ENCODE data around the gene CIB1.

The CIB1 gene

GRCh38 chr15:90225504-90226234, 8.1 kb downstream of the CIB1 start:
- Histone ChIP-seq H3K4me1 (ENCODE audit: control insufficient read depth in 2 of 2, insufficient read depth in 1 of 2, low read depth in 1 of 2, low read length in 2 of 2) (no peaks in the 10 kb centered on the region), H2AK5ac (ENCODE audit: low read depth, low read length) (no peak overlapping the region), H2BK12ac (ENCODE audit: low read length) (no peak overlapping the region), H3K4me3 (ENCODE audit: low read length in 2 of 2) (no peak overlapping the region), H3K79me1 (ENCODE audit: low read depth, low read length) (peaks cover 9% of the 10 kb centered on the region), H3K9me3 (replicated peaks in 1 of 2; ENCODE audit: control insufficient read depth in 2 of 2, insufficient read depth in 1 of 2, low read depth in 1 of 2, low read length in 2 of 2) (no peaks in the 10 kb centered on the region), H4K91ac (ENCODE audit: low read depth, low read length, poor library complexity) (no peak overlapping the region), H3K4ac (ENCODE audit: low read length) (no peak overlapping the region), H2AFZ (ENCODE audit: low read length) (no peak overlapping the region), H3K18ac (ENCODE audit: low read length) (no peak overlapping the region), H3K27me3 (ENCODE audit: control insufficient read depth in 3 of 3, insufficient read depth in 3 of 3, low read depth in 1 of 3, low read length in 3 of 3) (no peaks in the 10 kb centered on the region), H3K23ac (ENCODE audit: low read depth, low read length, poor library complexity) (no peak overlapping the region), H3K27ac (replicated peaks; ENCODE audit: low read length) (no peak overlapping the region), H2BK120ac (ENCODE audit: low read depth, low read length) (no peak overlapping the region), H2BK15ac (ENCODE audit: low read length) (no peak overlapping the region), H4K8ac (ENCODE audit: low read depth, low read length) (no peak overlapping the region), H3K9ac (ENCODE audit: low read depth, low read length, poor library complexity) (no peak overlapping the region), H3K14ac (ENCODE audit: low read length) (no peak overlapping the region), H3K4me2 (ENCODE audit: insufficient read depth, low read length, poor library complexity, severe bottlenecking) (no peak overlapping the region), H2BK5ac (ENCODE audit: low read length) (no peak overlapping the region), H3K36me3 (replicated peaks in 1 of 2; ENCODE audit: control insufficient read depth in 2 of 2, insufficient read depth in 2 of 2, low read length in 2 of 2) (peaks cover 59 to 83% of the 10 kb centered on the region in 2 donors)
- DNase-seq (ENCODE audit: low spot score) = no peak
- WGBS, 2 donors (ENCODE audit: extremely low coverage in 2 of 2, insufficient read length in 2 of 2, insufficient replicate concordance in 1 of 2) = no CpG with 5 or more reads among the region's 18 CpGs

- no peaks in the 10 kb centered on the region for H3K4me1 ChIP-seq (ENCODE audit: control insufficient read depth in 2 of 2, insufficient read depth in 1 of 2, low read depth in 1 of 2, low read length in 2 of 2)
- no peak overlapping the region for H3K9ac ChIP-seq (ENCODE audit: low read depth, low read length, poor library complexity)
- H2BK120ac ChIP-seq (ENCODE audit: low read depth, low read length) = peak overlapping the region; percentile 67
- H2BK15ac ChIP-seq (ENCODE audit: low read length) = no peak overlapping the region
- no peak overlapping the region for H3K4ac ChIP-seq (ENCODE audit: low read length)
- H2BK12ac ChIP-seq (ENCODE audit: low read length) = no peak overlapping the region
- peak overlapping the region; percentile 85 for H3K23ac ChIP-seq (ENCODE audit: low read depth, low read length, poor library complexity)
- no peak overlapping the region for H2AFZ ChIP-seq (ENCODE audit: low read length)
- no peak overlapping the region for H4K8ac ChIP-seq (ENCODE audit: low read depth, low read length)
- no peak overlapping the region for H2BK5ac ChIP-seq (ENCODE audit: low read length)
- no peaks in the 10 kb centered on the region for H3K9me3 ChIP-seq (replicated peaks in 1 of 2; ENCODE audit: control insufficient read depth in 2 of 2, insufficient read depth in 1 of 2, low read depth in 1 of 2, low read length in 2 of 2)
- peaks cover 52 to 79% of the 10 kb centered on the region in 2 donors for H3K36me3 ChIP-seq (replicated peaks in 1 of 2; ENCODE audit: control insufficient read depth in 2 of 2, insufficient read depth in 2 of 2, low read length in 2 of 2)
- no peak overlapping the region for H3K4me2 ChIP-seq (ENCODE audit: insufficient read depth, low read length, poor library complexity, severe bottlenecking)
- WGBS, 2 donors (ENCODE audit: extremely low coverage in 2 of 2, insufficient read length in 2 of 2, insufficient replicate concordance in 1 of 2) = no CpG with 5 or more reads among the region's 17 CpGs
- no peak overlapping the region for H4K91ac ChIP-seq (ENCODE audit: low read depth, low read length, poor library complexity)
- H3K27ac ChIP-seq (replicated peaks; ENCODE audit: low read length) = no peak overlapping the region
- H3K4me3 ChIP-seq (ENCODE audit: low read length in 2 of 2) = peak overlapping the region in 1 of 2 donors; percentile 3
- no peak overlapping the region for H2AK5ac ChIP-seq (ENCODE audit: low read depth, low read length)
- no peak for DNase-seq (ENCODE audit: low spot score)
- H3K14ac ChIP-seq (ENCODE audit: low read length) = no peak overlapping the region
- H3K27me3 ChIP-seq (ENCODE audit: control insufficient read depth in 3 of 3, insufficient read depth in 3 of 3, low read depth in 1 of 3, low read length in 3 of 3) = no peaks in the 10 kb centered on the region
- peaks cover 11% of the 10 kb centered on the region for H3K79me1 ChIP-seq (ENCODE audit: low read depth, low read length)
- H3K18ac ChIP-seq (ENCODE audit: low read length) = peak overlapping the region; percentile 38
Measured at GRCh38 chr15:90225047-90225446, 8.7 kb downstream of the CIB1 start.

GRCh38 chr15:90223441-90224165, 10.1 kb downstream of the CIB1 start:
- Histone ChIP-seq H2BK120ac (ENCODE audit: low read depth, low read length) (no peak overlapping the region), H3K79me1 (ENCODE audit: low read depth, low read length) (peaks cover 11% of the 10 kb centered on the region), H3K4me3 (ENCODE audit: low read length in 2 of 2) (peak overlapping the region in 1 of 2 donors; percentile 22), H4K91ac (ENCODE audit: low read depth, low read length, poor library complexity) (no peak overlapping the region), H2BK12ac (ENCODE audit: low read length) (no peak overlapping the region), H3K4ac (ENCODE audit: low read length) (no peak overlapping the region), H2BK15ac (ENCODE audit: low read length) (no peak overlapping the region), H2AFZ (ENCODE audit: low read length) (no peak overlapping the region), H2AK5ac (ENCODE audit: low read depth, low read length) (no peak overlapping the region), H4K8ac (ENCODE audit: low read depth, low read length) (no peak overlapping the region), H3K27ac (replicated peaks; ENCODE audit: low read length) (no peak overlapping the region), H3K4me2 (ENCODE audit: insufficient read depth, low read length, poor library complexity, severe bottlenecking) (no peak overlapping the region), H3K36me3 (replicated peaks in 1 of 2; ENCODE audit: control insufficient read depth in 2 of 2, insufficient read depth in 2 of 2, low read length in 2 of 2) (peaks cover 41 to 65% of the 10 kb centered on the region in 2 donors), H3K18ac (ENCODE audit: low read length) (no peak overlapping the region), H3K9ac (ENCODE audit: low read depth, low read length, poor library complexity) (peak overlapping the region; percentile 74), H3K4me1 (ENCODE audit: control insufficient read depth in 2 of 2, insufficient read depth in 1 of 2, low read depth in 1 of 2, low read length in 2 of 2) (no peaks in the 10 kb centered on the region), H2BK5ac (ENCODE audit: low read length) (peak overlapping the region; percentile 48), H3K23ac (ENCODE audit: low read depth, low read length, poor library complexity) (peak overlapping the region; percentile 93), H3K9me3 (replicated peaks in 1 of 2; ENCODE audit: control insufficient read depth in 2 of 2, insufficient read depth in 1 of 2, low read depth in 1 of 2, low read length in 2 of 2) (no peaks in the 10 kb centered on the region), H3K14ac (ENCODE audit: low read length) (no peak overlapping the region), H3K27me3 (ENCODE audit: control insufficient read depth in 3 of 3, insufficient read depth in 3 of 3, low read depth in 1 of 3, low read length in 3 of 3) (no peaks in the 10 kb centered on the region)
- no CpG with 5 or more reads among the region's 22 CpGs for WGBS, 2 donors (ENCODE audit: extremely low coverage in 2 of 2, insufficient read length in 2 of 2, insufficient replicate concordance in 1 of 2)
- no peak for DNase-seq (ENCODE audit: low spot score)

- Histone ChIP-seq H3K9ac (ENCODE audit: low read depth, low read length, poor library complexity) (no peak overlapping the region), H3K4me3 (ENCODE audit: low read length in 2 of 2) (no peak overlapping the region), H3K23ac (ENCODE audit: low read depth, low read length, poor library complexity) (no peak overlapping the region), H3K4ac (ENCODE audit: low read length) (no peak overlapping the region), H3K4me2 (ENCODE audit: insufficient read depth, low read length, poor library complexity, severe bottlenecking) (no peak overlapping the region), H2AFZ (ENCODE audit: low read length) (no peak overlapping the region), H3K18ac (ENCODE audit: low read length) (no peak overlapping the region), H2BK15ac (ENCODE audit: low read length) (no peak overlapping the region), H2BK120ac (ENCODE audit: low read depth, low read length) (no peak overlapping the region), H3K27ac (replicated peaks; ENCODE audit: low read length) (no peak overlapping the region), H3K4me1 (ENCODE audit: control insufficient read depth in 2 of 2, insufficient read depth in 1 of 2, low read depth in 1 of 2, low read length in 2 of 2) (no peaks in the 10 kb centered on the region), H2BK5ac (ENCODE audit: low read length) (no peak overlapping the region), H4K91ac (ENCODE audit: low read depth, low read length, poor library complexity) (no peak overlapping the region), H3K9me3 (replicated peaks in 1 of 2; ENCODE audit: control insufficient read depth in 2 of 2, insufficient read depth in 1 of 2, low read depth in 1 of 2, low read length in 2 of 2) (no peaks in the 10 kb centered on the region), H3K14ac (ENCODE audit: low read length) (no peak overlapping the region), H3K79me1 (ENCODE audit: low read depth, low read length) (peaks cover 11% of the 10 kb centered on the region), H2AK5ac (ENCODE audit: low read depth, low read length) (no peak overlapping the region), H2BK12ac (ENCODE audit: low read length) (no peak overlapping the region), H4K8ac (ENCODE audit: low read depth, low read length) (no peak overlapping the region), H3K27me3 (ENCODE audit: control insufficient read depth in 3 of 3, insufficient read depth in 3 of 3, low read depth in 1 of 3, low read length in 3 of 3) (no peaks in the 10 kb centered on the region), H3K36me3 (replicated peaks in 1 of 2; ENCODE audit: control insufficient read depth in 2 of 2, insufficient read depth in 2 of 2, low read length in 2 of 2) (peaks cover 34 to 60% of the 10 kb centered on the region in 2 donors)
- WGBS, 2 donors (ENCODE audit: extremely low coverage in 2 of 2, insufficient read length in 2 of 2, insufficient replicate concordance in 1 of 2) = no CpG with 5 or more reads among the region's 2 CpGs
- no peak for DNase-seq (ENCODE audit: low spot score)
Measured at GRCh38 chr15:90222547-90222946, 11.2 kb downstream of the CIB1 start.
